IMR-90 (cell line): ENCODE results near the gene BPIFA1.

ENCODE experiments used
- POLR2A ChIP-seq: IDR thresholded peaks from 2 replicates; pipeline ENCODE4 v1.6.1; 2012; ENCODE audit warnings: mild to moderate bottlenecking, low read depth, low read length
- RCOR1 ChIP-seq: IDR thresholded peaks from 2 replicates; pipeline ENCODE4 v1.6.1; 2012; ENCODE audit warnings: mild to moderate bottlenecking, low read length, improper control_type of control experiment; ENCODE audit not compliant: insufficient replicate concordance
- SMC3 ChIP-seq: fragments of 150-350 bp; IDR thresholded peaks from 2 replicates; pipeline ENCODE4 v1.6.1; 2016; ENCODE audit warnings: low read depth, mild to moderate bottlenecking, antibody characterized with exemption, low read length, moderate library complexity
- TF ChIP-seq, protein P1 (sequence below): conservative IDR thresholded peaks from 2 replicates; pipeline ENCODE4 v1.5.1; 2012; ENCODE audit warnings: mild to moderate bottlenecking, low read depth, low read length, improper control_type of control experiment
- TF ChIP-seq, protein P2 (sequence below): fragments of 150-350 bp; IDR thresholded peaks from 2 replicates; pipeline ENCODE4 v1.6.1; 2016; ENCODE audit warnings: low read depth, mild to moderate bottlenecking, low read length, moderate library complexity, borderline replicate concordance

DNA sequence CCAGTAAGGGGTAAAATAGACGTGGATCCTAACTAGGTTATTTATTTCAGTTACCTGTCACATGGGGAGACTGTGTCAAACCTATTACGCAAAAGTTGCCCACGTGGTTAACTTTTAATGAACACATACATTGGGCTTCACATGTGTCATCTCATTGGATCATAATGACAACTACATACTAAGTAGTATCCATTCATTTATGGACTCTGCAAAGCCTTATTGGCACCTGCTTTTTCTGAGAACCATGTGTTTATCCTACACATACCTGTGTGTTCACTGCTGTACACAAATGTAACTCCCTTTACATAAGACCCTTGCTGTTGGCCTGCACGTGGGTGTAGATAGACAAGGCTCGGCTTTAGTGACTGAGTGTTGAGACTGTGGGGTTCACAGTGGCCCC lies 5.1 kb downstream of the BPIFA1 start:
- TF ChIP-seq POLR2A (no peak), SMC3 (no peak), RCOR1 (no peak)
- TF ChIP-seq, protein P1, sequence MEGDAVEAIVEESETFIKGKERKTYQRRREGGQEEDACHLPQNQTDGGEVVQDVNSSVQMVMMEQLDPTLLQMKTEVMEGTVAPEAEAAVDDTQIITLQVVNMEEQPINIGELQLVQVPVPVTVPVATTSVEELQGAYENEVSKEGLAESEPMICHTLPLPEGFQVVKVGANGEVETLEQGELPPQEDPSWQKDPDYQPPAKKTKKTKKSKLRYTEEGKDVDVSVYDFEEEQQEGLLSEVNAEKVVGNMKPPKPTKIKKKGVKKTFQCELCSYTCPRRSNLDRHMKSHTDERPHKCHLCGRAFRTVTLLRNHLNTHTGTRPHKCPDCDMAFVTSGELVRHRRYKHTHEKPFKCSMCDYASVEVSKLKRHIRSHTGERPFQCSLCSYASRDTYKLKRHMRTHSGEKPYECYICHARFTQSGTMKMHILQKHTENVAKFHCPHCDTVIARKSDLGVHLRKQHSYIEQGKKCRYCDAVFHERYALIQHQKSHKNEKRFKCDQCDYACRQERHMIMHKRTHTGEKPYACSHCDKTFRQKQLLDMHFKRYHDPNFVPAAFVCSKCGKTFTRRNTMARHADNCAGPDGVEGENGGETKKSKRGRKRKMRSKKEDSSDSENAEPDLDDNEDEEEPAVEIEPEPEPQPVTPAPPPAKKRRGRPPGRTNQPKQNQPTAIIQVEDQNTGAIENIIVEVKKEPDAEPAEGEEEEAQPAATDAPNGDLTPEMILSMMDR, result no peak
- TF ChIP-seq, protein P2, sequence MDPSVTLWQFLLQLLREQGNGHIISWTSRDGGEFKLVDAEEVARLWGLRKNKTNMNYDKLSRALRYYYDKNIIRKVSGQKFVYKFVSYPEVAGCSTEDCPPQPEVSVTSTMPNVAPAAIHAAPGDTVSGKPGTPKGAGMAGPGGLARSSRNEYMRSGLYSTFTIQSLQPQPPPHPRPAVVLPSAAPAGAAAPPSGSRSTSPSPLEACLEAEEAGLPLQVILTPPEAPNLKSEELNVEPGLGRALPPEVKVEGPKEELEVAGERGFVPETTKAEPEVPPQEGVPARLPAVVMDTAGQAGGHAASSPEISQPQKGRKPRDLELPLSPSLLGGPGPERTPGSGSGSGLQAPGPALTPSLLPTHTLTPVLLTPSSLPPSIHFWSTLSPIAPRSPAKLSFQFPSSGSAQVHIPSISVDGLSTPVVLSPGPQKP, result no peak
